Femur (tissue), 1 donor: ENCODE results near the gene DIAPH3.
"Not testable (repeated sequence)": the region's sequence is repeated elsewhere in the genome, so short reads cannot be mapped to it uniquely, and the experiment has no call there.

ENCODE experiments used
- DNase-seq: peaks from one replicate; pipeline ENCODE4 v3.0.0-alpha.2; 2017

DIAPH3 gene

DNA sequence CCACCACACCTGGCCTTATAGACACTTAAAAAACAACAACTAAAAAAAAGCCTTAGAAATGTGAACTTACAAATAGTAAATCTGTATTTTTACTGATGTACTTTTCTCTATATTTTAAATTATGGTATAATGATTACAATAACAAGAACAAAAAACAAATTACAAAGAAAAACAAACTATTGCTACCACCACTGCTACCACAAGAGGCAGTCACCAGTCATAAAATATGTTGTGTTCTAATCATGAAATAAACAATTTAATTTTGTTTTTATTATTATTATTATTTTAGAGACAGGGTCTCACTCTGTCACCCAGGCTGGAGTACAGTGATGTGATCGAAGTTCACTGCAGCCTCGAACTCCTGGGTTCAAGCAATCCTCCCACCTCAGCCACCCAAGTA lies 72.2 kb downstream of the DIAPH3 start:
- DNase-seq = no peak

GRCh38 chr13:60090574-60090973 lies 73.2 kb downstream of the DIAPH3 start:
- no peak for DNase-seq

GRCh38 chr13:60083780-60084179 lies 79.9 kb downstream of the DIAPH3 start:
- not testable (repeated sequence) for DNase-seq

DNA sequence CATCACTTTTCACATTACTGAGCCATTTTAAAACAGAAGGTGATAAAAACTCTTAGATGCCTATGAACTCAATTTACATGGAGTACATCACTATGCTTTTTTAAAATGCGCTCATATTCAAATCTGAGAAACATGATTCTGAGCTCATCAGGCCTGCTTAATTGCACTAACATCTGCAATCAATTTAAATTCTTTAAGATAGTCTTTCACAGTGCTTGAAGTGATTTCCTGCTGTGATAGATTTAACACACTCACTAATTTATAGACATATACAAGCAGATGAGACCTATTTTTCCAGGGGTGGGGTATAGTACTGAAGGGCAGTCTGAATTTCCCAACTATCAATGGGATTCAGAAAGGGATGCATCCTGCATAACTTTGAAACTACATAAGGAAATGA lies 82.9 kb downstream of the DIAPH3 start:
- no peak for DNase-seq

DNA sequence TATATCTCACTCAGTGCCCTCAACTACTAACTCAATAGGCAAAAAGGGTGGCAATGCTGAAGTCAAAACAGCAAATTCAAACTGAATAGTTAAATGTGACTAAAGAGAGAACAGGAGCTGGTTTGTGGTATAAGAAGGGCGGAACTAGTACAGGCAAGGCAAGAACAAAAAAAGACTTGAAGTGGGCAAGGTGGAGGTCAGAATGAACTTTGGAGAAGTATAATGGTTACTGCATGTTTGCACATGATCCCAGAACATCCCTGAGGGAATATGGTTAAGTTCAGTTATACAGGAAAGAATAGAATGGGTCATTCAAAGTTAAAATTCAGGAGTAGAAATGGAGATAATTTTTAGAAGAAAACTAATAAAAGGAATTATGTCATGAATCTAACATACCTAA lies 85.5 kb downstream of the DIAPH3 start:
- no peak for DNase-seq

DNA sequence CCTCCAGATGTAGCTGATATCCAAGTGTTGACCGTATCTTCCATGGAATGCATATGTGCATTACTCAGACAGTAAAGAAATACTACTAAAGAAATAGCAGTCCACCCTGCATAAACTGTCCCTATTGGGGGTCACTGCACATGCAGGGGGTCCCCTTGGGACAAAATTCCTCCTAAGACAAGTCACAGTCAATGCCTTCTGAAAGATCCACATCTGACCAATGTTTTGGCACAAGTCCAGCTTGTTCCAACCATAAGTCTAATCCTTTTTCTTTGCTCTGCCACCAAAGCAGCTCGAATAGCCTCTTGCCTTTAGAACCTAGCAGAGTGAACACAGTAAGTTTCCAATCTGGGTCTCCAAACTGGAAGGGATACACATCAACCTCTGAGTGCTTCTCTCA lies 87.9 kb downstream of the DIAPH3 start:
- no peak for DNase-seq

DNA sequence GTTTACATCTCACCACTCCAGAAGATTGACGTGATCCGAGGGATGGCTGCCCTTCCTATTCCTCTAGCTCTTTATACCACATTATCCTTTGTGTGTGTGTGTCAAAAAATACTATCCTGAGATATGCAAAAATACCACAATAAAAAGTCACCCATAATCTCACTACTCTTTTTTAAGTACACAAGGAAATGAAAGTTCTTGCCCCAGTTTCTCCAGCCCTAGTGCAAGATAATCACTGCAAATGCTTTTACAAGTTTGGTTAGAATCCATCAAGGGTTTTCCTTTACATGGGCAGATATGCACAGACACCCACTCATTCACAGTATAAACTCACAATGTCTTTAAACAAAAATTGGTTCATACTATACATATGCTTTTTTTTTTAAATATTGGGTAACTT lies 89.3 kb downstream of the DIAPH3 start:
- no peak for DNase-seq

DNA sequence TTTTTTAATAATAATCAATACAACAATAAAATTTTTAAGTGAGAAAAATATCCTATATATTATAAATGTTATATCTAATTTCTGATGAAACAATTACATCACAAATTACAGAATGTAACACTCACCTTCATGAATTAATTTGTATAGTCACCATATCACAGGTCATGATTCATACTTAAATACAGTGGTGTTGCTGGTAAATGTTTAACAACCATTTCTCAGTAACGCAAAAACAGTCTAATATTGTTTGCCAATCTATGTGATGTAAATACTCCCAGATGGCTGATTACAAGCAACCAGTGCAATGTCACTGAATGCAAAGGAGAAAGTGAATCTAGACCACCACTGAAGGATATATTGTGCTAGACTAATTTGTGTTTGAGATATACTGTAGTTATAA lies 97.5 kb downstream of the DIAPH3 start:
- no peak for DNase-seq

DNA sequence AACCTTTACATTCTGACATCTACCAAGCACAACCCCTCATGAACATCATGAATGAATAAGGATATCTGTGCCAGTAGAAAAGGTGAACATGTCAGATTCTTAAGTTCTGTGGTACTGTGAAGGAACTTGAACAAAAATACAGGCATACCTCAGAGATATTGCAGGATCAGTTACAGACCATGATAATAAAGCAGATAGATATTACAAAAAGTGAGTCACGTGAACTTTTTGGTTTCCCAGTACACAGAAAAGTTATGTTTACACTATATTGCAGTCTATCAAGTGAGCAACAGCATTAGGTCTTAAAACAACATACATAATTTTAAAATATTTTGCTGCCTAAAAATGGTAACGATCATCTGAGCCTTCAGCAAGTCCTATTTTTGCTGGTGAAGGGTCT lies 101.2 kb downstream of the DIAPH3 start:
- DNase-seq = no peak

DNA sequence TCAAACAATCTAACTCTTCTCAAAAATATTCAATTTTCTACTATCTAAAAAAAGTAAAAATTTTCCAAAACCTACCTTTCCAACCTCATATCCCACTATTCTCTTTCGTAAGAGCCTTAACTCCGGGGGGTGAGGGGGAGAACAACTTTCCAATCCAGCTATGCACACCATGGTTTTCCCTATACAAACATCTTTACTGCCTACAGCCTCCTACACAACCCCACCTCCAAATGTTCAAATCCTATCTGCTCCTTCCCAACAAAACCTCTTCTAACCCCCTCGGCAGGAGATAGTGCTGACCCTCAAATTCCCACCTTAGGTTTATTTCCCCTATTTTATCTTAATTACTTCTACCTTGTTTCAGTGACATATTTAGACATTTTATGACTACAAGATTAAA lies 102.0 kb downstream of the DIAPH3 start:
- DNase-seq = no peak

GRCh38 chr13:60051754-60052285 lies 111.9 kb downstream of the DIAPH3 start:
- DNase-seq = no peak

GRCh38 chr13:60048353-60048752 lies 115.4 kb downstream of the DIAPH3 start:
- DNase-seq = not testable (repeated sequence)

DNA sequence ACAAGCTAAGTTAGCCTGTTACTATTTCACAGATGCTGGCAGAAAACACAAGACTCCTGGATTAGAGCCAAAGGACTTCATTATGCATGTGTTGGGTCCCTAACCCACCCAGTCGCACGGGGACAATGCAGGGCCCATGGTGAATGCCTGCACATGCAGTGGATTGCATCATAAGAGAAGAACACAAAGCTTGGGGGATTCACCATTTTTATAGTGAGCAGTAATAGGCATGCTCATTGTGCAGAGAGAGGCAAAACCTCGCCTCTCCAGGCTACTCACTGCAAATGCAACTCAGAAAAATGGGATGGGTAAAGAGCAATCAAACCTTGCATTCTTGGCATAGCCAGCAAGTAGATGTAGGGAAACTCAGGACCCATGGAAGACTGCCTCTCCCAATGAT lies 115.8 kb downstream of the DIAPH3 start:
- DNase-seq = no peak

DNA sequence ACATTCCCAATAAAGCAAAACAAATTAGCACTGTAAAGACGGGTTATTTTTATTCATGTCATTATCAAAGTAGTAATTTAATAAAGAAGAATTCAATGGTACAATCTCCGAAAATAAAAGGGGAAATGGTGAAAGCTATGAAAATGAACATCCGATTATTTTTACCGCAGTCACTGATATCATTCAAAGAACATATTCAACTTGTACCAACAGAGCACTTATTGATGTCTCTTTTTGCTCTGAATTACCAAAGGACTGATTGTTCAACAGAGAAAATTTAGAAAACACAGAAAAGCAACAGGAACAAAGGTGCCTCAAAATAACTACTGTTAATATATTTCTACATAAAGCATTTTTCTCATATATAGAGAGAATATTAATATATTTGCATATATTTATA lies 119.4 kb downstream of the DIAPH3 start:
- no peak for DNase-seq

- no peak for DNase-seq
Observed at GRCh38 chr13:60043262-60043661, 120.5 kb downstream of the DIAPH3 start.

GRCh38 chr13:60040668-60041067 lies 123.1 kb downstream of the DIAPH3 start:
- not testable (repeated sequence) for DNase-seq

DNA sequence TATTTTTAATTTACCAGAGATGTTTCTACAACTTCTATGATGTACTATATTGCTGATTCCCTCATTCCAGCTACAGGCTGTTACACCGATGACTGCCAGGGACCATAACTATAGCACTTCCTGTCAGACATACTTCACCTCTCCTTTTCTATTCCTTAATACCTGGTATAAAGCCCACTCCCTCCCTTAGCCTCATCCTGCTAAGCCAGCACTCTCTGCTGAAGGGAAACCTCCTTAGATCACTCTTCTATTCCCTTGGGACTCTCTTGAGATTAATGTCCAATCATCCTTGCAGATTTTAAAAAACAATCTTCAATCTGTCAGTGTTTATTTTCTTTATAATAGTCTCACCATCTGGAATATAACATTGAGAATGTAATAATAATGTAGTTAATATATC lies 127.9 kb downstream of the DIAPH3 start:
- no peak for DNase-seq

- no peak for DNase-seq
Observed at GRCh38 chr13:60032851-60033250, 130.9 kb downstream of the DIAPH3 start.

GRCh38 chr13:60028021-60028420 lies 135.7 kb downstream of the DIAPH3 start:
- DNase-seq = no peak

DNA sequence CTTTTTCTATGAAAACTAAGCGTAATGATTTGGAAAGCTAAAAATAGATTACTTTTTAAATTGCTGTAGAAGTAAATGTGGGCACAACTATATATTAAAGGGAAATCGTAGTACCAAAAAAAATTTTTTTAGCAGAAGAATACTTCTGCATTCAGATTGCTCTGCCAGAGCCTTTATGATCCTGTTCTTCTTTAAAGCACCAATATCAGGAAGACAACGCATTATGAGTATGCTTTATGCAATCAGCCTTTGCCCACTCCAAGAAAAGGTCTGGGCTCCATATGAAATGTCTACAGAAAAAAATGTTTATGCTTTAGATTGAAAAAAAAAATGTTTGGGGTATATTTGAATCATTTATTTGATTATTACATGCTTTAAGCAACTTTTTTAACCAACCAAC lies 137.4 kb downstream of the DIAPH3 start:
- no peak for DNase-seq

DNA sequence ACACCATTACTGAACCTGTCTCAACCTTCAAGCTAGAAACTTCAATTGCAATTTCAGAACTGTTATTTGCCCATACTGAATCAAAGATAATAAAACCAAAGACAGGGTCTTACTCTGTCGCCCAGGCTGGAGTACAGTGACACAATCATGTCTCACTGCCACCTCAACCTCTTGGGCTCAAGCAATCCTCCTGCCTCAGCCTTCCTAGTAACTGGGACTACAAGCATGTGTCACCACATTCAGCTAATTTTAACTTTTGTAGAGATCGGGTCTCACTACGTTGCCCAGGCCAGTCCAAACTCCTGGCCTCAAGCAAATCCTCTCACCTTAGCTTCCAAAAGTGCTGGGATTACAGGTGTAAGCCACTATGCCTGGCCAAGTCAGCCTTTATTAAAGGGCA lies 143.4 kb downstream of the DIAPH3 start:
- no peak for DNase-seq

DNA sequence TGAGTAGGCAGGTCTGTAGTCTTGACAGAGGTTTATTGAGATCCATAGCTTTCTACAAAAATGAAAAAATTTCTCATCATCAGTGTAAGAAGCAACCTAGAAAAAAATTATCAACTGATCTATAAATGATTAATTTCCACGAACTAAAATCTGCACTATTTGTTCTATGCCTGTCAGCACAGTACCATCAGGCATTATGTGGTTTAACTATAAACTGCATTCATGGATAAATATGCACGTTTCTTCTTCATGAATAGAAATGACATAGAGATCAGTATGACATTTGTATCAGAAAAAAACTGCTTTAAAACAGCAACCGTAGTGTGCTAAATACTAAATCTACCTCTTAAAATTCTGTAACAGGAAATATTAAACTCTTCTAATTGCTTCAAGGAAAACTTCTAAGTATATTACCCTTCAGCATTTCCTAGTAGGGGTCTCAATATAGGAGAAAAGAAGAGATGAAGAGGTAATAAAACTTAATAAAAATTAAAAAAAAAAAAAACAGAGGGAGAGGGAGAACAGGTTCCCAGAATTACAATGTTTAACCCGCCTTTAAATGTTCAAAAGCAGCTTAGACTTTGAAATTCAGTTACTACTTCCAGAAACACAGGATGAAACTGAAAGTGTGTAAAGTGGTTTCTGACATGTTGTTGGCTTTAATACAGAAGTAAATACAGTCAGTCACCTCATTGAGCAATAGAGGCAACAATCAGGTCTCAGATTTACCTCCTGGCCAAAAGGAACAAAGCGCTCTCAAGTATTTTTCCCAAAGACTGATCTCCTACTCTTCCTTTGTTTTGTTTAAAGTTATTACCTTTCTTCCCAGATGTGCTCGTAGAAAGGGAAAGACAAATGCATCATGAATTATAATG lies 144.4 kb downstream of the DIAPH3 start:
- DNase-seq = no peak

GRCh38 chr13:60018536-60018935 lies 145.2 kb downstream of the DIAPH3 start:
- DNase-seq = no peak

DNA sequence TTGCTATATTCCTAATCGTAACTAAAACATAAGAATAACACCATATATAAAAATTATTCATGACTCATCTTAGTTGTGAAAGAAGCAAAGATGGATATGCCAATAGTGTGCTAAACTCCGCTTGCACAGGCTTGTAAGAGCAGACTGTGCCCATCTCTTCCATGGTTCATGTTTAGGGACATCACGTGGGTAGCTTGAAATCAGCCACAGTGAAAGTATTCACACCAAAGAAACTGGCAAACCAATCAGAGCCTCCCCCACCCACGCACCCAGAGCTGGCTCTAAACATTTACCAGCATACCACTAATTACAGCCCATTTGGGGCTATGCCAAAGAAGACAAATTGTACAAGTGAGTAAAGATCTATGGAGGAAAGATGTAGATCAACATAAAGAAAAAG lies 147.5 kb downstream of the DIAPH3 start:
- DNase-seq = no peak

DNA sequence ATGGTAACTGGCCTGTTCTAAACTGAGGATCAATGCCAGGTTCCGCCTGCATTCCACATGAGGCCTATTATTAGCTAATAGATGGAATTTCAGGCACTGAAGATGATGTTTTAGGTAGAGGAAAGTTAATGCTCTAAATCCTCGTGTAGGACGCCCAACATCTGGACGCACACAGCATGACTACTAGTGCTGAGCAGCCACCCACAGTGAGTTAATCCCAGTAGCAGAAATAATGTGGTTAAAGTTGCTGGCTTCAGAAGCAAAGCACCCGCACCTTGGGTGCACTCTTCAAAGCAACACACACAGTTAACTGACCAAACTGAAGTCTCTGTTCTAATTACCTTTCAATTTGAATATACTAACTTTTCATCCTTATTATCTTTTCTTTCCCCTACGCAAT lies 150.6 kb downstream of the DIAPH3 start:
- DNase-seq = no peak
